HG03432 (cell line): Measurements from ENCODE around the gene UQCC5.

Experiments used
- ATAC-seq: cut with Tn5 transposase; IDR thresholded peaks from one replicate; pipeline ENCODE4 v1.9.1; 2021; ENCODE audit warnings: mild to moderate bottlenecking, moderate library complexity; ENCODE audit not compliant: unreplicated experiment

Gene UQCC5

DNA sequence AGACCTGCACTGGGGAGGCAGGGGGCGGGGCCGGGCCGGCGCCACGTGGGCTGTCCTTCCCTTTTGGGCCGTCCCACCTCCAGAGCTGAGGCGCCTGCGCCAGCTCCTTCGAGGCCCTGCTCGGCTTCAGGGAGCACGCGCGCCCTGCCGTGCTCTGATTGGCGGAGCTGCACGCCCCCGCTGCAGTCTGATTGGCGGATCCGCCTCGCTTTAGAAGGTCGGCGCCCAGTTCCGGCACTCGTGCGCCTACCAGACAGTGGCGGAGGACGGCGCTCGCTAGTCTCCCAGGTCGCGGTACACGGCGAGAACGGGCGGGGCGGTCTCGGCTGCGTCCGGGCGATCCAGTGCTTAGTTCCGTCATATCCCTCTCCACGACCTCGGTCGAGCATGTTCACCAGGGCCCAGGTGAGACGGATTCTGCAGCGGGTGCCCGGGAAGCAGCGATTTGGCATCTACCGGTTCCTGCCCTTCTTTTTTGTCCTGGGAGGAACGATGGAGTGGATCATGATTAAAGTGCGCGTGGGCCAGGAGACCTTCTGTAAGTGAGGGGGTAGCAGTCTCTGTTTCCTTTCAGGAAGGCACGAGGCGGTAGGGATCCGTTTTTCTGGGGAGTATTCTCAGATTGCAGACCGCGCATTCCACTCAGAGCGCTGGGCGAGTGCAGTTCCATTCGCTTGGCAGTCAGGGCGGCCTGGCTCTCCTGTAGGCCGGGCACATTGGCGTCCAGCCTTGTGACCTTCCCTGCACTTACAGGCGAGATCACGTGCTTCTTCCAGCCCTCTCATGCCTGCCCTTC lies at the start of gene UQCC5:
UQCC5 (plus strand) TSS at position 237 of the 796 bp plus-strand sequence; CDS start at position 388, 151 bp downstream.
- ATAC-seq = peak; percentile 85

DNA sequence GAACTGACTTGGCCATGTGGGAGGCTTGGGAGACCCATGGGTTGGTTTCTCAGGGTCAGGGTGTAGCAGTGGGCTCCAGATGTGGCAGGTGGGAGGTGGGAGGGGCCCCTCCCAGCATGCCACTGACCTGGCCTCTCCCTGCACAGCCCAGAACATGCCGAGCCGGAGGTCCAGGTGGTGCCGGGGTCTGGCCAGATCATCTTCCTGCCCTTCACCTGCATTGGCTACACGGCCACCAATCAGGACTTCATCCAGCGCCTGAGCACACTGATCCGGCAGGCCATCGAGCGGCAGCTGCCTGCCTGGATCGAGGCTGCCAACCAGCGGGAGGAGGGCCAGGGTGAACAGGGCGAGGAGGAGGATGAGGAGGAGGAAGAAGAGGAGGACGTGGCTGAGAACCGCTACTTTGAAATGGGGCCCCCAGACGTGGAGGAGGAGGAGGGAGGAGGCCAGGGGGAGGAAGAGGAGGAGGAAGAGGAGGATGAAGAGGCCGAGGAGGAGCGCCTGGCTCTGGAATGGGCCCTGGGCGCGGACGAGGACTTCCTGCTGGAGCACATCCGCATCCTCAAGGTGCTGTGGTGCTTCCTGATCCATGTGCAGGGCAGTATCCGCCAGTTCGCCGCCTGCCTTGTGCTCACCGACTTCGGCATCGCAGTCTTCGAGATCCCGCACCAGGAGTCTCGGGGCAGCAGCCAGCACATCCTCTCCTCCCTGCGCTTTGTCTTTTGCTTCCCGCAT lies 49.2 kb upstream of the UQCC5 start:
- ATAC-seq = no peak

DNA sequence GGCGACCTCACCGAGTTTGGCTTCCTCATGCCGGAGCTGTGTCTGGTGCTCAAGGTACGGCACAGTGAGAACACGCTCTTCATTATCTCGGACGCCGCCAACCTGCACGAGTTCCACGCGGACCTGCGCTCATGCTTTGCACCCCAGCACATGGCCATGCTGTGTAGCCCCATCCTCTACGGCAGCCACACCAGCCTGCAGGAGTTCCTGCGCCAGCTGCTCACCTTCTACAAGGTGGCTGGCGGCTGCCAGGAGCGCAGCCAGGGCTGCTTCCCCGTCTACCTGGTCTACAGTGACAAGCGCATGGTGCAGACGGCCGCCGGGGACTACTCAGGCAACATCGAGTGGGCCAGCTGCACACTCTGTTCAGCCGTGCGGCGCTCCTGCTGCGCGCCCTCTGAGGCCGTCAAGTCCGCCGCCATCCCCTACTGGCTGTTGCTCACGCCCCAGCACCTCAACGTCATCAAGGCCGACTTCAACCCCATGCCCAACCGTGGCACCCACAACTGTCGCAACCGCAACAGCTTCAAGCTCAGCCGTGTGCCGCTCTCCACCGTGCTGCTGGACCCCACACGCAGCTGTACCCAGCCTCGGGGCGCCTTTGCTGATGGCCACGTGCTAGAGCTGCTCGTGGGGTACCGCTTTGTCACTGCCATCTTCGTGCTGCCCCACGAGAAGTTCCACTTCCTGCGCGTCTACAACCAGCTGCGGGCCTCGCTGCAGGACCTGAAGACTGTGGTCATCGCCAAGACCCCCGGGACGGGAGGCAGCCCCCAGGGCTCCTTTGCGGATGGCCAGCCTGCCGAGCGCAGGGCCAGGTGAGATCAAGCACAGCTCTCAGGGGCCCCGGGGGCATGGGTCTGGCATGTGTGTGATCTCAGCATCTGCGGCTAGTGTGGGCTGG lies 48.4 kb upstream of the UQCC5 start:
- ATAC-seq = no peak

GRCh38 chr3:52488746-52489145 lies 47.7 kb upstream of the UQCC5 start:
- no peak for ATAC-seq

GRCh38 chr3:52489453-52489852 lies 47.0 kb upstream of the UQCC5 start:
- ATAC-seq = no peak

- no peak for ATAC-seq
These were observed 46.1 kb upstream of the UQCC5 start for GRCh38 chr3:52490035-52490938.

- ATAC-seq = no peak
These were observed 45.4 kb upstream of the UQCC5 start for GRCh38 chr3:52490939-52491526.

- ATAC-seq = no peak
These were observed 44.3 kb upstream of the UQCC5 start for GRCh38 chr3:52492059-52492458.

- no peak for ATAC-seq
These were observed 43.0 kb upstream of the UQCC5 start for GRCh38 chr3:52493232-52494017.

DNA sequence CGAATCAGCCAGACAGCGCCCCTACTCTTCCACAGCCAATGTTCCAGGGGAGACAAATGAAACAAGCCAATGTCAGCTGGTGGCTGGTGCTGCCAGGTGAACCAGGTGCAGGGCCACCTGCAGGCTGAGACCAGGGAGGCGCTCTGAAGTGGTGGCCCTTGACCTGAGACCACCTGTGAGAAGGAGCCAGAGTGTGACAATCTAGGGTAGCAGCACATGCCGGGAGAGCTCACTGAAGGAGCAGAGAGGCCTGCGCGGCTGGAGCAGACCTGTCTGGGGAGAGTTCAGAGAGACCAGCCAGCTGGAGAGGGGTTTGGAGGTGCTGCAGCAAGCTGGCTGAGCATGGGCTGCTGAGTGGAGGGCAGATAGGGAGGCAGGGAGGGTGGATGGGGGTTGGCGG lies 42.0 kb upstream of the UQCC5 start:
- no peak for ATAC-seq

- no peak for ATAC-seq
These were observed 41.4 kb upstream of the UQCC5 start, which contains the start of gene STAB1 for GRCh38 chr3:52494886-52495495. TSS of gene STAB1 (plus strand) at chr3:52495338. CDS start at chr3:52495414, 76 bp downstream.

DNA sequence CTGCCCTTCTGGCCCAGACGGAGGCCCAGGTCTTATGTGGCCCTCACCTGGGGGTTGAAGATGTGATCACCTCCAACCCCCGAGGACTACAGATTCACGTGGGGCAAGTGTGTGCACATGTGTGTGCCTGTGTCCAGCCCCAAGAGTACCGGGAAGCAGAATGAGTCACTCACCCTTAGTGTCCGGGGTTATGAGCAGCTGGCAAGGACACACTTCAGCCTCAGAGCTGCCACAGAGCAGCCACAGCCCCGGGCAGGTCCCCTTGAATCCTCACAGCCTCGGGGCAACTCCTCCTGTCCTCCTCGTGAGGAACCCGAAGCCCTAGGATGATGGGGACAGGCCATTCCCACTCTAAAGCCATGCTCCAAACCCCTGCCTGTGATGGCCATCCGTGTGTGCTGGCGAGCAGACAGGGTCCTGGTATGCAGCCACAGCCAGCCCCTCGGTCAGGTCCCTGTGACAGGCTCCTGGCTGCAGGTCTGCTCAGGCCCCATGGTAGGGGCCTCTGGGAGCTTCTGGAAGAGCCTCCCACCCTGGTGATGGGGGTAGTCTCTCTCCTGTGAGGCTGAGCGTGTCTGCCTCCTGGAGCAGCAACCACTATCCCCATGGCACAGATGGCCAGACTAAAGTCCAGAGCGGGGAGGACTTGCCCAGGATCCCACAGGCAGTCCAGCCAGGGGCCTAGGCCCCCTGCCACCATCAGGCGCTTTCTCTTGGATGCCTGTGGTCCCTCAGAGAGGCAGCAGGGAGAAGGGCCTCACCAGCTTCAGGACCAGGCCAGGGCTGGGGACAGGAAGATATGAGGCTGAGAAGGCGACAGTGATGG lies 40.4 kb upstream of the UQCC5 start:
- no peak for ATAC-seq

GRCh38 chr3:52498137-52499054 lies 38.0 kb upstream of the UQCC5 start:
- ATAC-seq = no peak

DNA sequence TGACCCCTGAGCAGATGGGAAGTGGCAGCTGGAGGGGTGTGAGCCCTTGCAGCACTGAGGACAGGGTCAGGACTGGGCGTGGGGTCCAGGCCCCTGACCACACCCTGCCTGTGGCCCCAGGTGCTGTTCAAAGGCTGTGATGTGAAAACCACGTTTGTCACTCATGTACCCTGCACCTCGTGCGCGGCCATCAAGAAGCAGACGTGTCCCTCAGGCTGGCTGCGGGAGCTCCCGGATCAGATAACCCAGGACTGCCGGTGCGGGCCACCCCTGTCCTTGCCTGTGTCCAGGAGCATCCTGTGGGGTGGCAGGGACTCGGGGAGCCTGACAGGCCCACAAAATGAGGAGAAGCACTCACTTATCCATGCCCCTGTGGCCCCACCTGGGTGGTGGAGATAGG lies 35.4 kb upstream of the UQCC5 start:
- ATAC-seq = no peak

GRCh38 chr3:52502001-52502400 lies 34.4 kb upstream of the UQCC5 start:
- no peak for ATAC-seq

GRCh38 chr3:52502808-52503350 lies 33.5 kb upstream of the UQCC5 start:
- ATAC-seq = no peak
